Hematopoietic multipotent progenitor cell treated with erythropoietin and hydrocortisone succinate and interleukin-3 and kit ligand, for 15 days (in vitro differentiated cells): Measurements from ENCODE around the gene DYNLRB1.
A peak's percentile ranks its signal among the peaks of the same experiment; 100 is the strongest.
"Not testable (repeated sequence)": the region's sequence is repeated elsewhere in the genome, so short reads cannot be mapped to it uniquely, and the experiment has no call there.

Source experiments
- DNase-seq: peaks from one replicate; pipeline ENCODE4 v3.0.0-alpha.2; 2015; ENCODE audit warnings: low spot score

DYNLRB1 gene

DNA sequence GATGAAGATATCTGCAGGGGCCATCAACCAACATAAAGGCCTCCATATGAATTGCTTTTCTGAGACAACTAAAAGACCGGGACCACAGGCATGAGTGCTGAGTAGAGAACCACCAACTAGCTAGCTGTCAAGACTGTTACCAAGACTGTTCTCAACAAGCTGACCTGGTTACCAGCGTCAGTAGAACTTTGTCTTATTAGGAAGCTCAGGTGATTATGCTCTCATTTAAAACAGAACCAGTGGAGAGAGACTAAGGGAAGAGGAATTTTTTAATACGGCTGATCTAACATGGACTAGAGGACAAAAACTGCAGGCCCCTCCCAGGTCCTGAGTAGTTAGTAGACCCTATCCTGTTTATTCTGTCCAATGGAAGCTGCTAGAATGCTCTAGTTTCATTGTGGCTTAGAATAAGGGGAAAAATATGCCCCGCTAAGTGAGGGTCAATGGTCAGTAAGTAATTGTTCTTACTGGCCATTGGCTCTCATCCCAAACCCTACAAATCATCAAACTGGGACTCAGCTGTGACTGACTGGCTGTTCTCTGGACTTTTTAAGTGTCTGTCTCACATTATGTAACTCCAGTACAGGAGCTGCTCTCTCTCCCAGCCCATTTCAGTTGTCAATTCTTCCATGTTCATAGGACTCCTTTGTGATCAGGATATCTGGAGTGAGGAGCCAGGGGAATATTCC lies 3.8 kb upstream of the DYNLRB1 start:
- no peak for DNase-seq

DNA sequence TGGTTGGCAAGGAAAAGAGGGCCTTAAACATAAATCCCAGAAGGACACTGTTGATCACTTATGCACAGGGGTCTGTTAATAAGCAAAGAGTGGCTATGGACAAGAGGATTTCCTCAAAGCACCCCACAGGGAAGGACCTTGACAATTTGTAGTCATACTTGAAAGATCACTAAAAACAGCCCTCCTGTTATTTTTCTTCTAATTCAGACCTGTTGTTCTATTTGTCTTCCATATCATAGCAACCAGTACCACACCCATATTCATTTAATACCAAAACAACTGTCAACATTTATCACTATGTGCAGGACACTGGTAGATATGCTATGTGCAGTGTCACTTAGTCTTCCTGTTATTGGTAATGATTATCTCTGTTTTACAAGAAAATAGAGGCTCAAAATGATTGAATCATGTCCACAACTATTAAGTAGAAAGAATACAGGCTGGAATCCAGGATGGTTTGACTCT lies 3.2 kb upstream of the DYNLRB1 start:
- peak; percentile 43 for DNase-seq

DNA sequence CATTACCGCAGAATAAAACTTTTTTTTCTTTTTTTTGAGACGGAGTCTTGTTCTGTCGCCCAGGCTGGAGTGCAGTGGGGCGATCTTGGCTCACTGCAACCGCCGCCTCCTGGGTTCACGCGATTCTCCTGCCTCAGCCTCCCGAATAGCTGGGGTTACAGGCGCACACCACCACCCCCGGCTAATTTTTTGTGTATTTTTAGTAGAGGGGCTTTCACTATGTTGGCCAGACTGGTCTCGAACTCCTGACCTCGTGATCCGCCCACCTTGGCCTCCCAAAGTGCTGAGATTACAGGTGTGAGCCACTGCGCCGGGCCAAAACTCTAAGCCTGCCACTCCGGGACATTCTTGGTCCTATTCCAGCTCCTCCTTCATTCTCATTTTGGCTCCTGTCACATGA lies 2.2 kb upstream of the DYNLRB1 start:
- DNase-seq = not testable (repeated sequence)

DNA sequence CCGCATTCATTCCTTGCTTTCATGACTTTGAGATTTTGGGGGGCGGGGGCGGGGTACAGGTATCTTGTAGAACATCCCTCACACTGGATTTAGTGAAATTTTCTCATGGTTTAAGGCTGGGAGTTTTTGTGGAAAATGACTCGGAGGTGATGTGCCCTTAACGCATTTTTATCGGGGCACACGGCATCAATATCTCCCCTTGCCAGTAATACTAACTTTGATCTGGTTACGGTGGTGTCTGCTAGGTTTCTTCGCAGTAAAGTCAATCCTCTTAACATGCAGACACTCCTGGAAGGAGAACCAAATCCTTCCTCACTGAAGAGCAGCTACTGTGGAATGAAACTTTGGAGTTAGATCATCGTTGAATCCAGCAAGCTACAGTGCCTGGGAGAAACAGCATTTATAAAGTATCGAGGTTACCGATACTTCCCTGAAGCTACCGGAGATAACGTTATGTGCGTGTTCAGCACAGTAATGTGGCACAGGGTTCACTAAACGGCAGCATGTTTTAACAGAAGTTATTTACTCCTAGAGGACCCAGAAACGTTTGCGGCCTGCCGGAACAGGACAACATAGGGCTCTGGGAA lies 1.2 kb upstream of the DYNLRB1 start:
- no peak for DNase-seq

DNA sequence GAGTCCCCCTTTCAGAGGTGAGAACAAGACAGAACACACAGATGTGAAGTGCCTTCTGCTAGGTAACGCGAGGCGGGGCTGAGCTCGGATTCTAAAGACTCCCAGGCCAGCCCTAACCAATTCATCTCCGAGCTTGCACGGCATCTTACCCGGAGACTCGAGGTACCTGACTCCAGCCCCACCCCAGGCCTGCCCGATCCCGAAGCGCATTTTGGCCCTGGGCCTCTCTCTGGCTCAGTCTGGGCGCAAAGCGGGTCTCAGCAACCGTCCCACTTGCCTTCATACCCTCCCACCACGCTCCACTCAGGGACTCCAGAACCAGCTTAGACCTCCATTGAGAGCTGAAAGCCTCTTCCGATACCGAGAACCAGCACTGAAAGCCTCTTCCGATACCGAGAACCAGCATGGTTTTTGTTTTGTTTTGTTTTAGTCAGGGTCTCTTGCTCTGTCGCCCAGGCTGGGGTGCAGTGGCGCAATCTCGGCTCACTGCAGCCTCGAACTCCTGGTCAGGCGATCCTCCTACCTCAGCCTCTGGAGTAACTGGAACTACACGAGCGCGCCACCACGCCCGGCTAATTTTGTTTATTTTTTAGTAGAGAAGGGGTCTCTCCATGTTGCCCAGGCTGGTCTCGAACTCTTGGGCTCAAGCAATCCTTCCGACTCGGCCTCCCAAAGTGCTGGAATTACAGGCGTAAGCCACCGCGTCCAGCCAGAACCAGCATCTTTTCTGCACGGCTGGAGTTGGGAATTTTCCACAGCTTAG lies 557 bp upstream of the DYNLRB1 start:
- peak; percentile 40 for DNase-seq

DNA sequence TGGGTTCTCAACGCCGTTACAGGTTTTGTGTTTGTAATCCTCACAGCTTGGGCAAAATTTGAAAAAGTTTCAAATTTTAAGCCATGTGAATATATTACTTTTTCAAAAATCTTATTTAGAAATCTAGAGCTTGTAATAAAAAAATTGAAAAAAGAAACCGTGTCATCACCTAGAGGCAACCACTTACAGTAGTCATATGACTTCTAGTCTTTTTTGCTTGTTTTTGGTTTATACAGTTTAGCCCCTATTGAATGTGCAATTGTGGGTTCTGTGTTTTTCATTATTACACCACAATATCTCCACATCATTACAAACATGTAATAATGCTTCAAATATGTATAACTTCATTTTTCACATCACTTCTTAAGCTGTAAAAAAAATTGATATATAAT lies 888 bp downstream of the DYNLRB1 start:
- no peak for DNase-seq

DNA sequence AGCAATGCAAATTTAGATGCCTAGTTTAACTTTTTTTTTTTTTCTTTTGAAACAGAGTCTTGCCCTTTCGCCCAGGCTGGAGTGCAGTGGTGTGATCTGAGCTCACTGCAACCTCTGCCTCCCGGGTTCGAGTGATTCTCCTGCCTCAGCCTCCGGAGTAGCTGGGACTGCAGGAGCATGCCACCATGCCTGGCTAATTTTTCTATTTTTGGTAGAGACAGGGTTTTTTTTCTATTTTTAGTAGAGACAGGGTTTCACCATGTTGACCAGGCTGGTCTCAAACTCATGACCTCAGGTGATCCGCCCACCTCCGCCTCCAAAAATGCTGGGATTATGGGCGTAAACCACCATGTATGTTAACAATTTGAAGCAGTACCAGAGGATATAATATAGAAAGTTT lies 2.6 kb downstream of the DYNLRB1 start:
- not testable (repeated sequence) for DNase-seq

DNA sequence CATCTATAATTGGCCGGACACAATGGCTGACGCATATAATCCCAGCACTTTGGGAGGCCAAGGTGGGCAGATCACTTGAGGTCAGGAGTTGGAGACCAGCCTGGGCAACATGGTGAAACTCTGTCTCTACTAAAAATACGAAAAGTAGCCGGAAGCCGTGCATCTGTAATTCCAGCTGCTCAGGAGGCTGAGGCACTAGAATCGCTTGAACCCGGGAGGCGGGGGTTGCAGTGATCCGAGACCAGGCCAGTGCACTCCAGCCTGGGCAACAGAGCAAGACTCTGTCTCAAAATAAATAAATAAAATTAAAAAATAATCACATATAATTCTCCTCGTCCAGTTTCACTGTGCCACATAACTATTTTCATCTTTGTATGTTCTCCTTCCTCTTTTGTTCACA lies 3.6 kb downstream of the DYNLRB1 start:
- DNase-seq = not testable (repeated sequence)

DNA sequence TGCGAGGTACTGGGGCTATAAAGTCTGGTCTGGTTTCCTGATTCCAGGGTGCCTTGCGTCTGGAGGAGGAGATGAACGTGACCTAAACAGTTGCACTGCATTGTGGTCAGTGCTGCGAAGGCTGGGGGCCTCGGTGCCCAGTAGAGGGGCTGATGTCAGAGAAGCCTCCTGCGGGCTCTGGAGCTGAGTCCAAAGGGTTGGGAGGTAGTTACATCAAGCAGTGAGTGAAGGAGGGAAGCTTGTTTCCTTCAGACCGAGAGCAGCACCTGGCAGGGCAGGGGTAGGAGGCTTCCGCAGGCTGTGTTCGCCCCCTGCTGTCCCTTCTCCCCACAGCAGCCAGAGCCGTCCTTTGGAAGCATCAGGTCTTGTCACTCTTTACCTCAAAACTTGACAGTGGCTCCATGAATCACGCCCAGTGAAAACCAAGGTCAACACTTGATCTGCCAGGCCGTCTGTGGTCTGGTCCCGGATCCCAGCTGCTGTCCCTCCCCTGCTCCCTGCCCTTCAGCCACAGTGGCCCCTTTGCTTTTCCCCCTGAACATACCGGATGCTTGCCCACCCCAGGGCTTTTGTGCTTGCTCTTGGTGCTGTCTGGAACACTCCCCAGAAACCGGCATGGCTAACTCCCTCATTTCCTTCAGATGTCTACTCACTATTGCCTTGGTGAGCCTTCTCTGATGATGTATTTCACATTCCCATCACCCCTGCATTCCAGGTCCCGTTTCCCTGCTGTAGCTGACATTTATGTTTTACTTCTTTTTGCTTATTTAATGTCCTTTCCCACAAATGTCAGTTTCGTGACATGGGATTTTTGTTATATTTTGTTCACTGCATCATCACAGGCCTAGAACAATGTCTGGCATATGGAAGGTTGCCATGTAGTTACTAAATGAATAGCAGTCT lies 7.0 kb downstream of the DYNLRB1 start:
- peak; percentile 48 for DNase-seq

DNA sequence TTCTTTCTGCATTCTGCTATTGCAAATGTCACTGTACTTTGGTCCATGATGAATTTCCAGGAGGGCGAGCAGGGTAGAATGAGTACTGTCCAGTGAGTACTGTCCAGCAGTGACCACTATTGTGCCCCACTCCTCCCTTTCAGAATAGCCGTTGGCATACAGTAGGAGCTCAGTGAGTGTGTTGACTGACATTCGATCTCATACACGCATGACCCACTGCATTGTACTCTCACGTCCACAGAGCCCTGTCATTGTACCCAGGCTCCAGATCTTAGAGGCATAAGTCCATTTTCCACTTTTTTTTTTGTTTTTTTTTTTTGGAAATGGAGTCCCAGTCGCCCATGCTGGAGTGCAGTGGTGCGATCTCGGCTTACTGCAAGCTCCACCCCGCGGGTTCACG lies 8.2 kb downstream of the DYNLRB1 start:
- DNase-seq = no peak

DNA sequence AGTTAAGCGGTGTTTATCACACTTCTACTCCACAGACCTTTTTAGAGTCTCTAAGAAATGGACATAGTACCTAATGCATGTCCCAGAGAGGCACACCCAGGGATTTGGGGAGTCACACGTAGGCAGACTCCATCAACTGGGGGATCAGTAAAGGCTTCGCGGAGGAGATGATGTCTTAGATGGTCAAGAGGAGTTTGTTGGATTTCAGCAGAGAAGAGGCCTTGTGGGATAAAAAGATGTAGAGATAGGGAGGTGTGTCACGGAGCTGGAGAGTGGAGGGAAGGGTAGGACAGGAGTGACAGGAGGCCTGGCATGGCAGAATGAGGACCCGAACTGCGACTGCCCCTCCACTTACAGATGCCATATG lies 9.1 kb downstream of the DYNLRB1 start:
- no peak for DNase-seq

DNA sequence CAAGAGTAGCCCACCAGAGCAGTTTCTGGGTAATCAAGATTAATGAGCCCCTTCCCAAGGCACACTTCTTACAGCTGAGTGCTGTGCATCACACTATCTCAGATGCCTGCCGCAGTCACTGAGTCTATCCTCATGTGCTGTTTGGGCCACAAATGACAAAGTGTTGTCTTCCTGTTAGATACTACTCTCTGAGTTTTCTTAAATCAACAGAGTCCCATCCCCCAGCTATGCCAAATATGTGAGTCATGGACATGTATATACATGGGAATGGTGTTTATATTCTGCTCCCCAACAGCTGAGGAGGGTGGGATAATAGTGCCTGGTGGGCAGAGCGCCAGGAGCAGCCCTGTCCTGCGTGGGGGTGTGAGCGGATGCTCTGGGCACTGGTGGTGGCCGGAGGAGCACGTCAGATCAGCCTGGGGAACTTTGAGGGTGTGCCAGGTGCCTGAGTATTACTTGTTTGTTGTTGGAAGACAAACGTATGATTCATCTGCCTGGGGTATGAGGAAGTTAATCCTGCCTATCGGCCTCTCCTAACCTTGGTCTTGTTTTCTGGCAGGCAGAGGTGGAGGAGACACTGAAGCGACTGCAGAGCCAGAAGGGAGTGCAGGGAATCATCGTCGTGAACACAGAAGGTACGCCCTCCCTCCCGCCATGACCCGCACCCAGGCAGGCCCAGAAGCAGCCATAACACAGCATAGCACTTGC lies 9.6 kb downstream of the DYNLRB1 start:
- DNase-seq = no peak

DNA sequence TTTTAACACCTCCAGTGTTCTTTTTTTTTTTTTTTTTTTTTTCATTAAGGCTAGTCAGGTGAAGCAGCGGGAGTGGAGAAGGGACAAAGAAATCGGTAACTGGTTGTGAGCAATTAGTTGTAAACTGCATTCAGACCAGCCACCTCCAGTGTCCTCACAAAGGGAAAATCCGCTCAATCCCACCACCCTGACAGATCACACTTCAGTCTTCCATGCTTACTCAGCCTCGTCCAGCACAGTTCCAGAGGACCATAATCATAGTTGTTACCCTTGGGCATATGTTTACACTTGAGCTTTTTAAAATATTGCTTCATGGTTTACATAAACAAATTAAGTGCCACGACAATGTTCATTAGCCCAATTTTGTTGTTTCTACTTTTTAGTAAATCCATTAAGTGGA lies 10.2 kb downstream of the DYNLRB1 start:
- DNase-seq = no peak

DNA sequence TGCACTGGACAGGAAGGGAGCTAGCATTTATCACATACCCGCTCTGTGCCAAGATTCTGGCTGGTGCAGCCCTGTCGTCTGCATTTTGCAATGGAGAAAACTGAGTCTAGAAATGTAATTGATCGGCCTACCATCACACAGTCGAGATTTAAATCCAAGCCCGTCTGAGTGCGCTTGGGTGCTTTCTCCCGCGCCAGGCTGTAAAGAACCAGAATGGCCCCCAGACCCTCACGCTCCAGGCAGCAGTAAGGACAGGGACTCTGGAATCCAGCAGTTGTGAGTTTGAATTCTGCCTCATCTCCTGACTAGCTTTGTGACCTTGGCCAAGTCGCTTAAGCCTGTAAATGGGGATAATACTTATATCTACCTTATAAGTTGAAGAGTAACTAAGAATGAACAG lies 10.8 kb downstream of the DYNLRB1 start:
- DNase-seq = no peak

DNA sequence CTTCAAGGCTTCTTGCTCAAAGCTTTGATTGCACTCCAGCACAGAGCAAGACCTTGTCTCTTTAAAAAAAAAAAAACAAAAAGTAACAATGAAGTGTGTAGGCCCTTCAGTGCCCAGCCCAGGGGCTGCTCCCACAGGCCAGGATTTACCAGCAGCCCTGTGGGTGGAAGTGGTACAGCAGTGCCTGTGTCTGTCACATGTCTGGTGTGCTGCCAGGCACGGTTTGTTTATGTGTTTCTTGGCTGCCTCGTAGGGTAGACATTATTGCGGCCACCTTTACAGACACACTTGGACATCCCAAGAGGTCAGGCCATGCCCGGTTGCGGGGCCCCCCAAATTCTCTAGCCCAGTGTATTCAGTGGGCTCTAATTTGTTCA lies 12.7 kb downstream of the DYNLRB1 start:
- DNase-seq = no peak

DNA sequence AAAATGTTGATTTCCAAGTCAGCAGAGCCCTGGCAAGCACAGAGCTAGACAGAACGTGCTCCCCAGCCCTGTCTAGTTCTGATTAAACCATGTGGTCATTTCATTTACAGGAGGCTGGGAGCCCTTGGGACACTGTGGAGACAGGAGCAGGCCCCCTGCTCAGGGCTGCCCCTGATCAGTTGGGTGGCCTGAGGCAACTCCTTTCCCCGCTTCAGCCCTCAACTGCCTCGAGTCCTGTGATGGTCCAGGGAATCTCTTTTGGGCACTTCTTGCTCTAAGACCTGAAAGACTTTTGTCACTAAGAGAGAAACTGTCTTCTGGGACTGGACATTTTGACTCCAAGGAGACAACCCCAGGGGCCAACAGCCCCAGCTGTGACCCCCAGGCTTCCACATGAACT lies 13.5 kb downstream of the DYNLRB1 start:
- DNase-seq = no peak

DNA sequence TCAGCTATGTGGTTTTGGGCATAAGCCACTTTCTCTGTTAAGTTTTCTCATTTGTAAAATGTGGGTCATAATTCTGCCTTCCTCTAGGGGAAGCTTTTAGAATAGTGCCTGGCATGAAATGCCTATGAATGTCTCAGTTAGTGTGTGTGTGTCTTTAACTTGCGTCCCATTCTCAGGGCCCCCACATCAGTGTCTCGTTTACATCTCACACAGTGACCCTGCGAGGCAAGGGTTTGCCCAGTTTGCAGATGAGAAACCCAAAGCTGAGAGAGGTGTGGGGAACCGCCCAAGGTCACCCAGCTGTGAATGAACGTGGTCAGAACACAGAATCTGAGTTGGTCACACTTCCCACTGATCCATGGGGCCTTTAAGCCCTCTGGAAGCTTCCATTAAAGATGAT lies 14.1 kb downstream of the DYNLRB1 start:
- DNase-seq = no peak

DNA sequence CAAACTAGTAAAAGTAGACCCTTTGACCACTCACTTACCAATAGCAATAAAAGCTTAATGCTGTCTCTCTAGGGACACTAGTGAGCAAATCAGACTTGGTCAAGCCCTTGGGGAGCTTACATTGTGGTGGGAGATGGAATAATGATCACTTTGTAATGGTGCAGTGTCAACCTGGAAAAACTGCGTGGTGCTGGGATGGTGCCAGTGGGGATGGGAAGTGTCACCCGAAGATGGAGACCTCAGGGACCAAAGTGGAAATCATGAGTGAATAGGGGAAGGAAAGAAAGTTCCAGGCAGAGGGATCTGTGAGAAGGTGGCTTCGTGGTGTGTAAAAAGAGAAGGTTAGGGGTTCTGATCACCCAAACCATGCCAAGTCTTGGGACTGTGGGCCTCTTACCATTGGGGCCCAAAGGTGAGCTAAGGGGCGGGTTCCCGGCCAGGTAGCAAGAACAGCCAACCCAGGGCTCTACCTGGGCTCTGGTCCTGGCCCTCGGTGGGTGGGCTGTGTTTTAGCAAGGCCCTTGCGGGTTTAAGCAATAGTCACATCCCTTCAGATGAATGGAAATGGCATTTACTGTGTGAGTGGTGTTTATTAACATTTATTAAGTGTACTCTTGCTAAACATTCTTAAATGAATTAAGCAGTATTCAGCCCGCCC lies 15.5 kb downstream of the DYNLRB1 start:
- no peak for DNase-seq

DNA sequence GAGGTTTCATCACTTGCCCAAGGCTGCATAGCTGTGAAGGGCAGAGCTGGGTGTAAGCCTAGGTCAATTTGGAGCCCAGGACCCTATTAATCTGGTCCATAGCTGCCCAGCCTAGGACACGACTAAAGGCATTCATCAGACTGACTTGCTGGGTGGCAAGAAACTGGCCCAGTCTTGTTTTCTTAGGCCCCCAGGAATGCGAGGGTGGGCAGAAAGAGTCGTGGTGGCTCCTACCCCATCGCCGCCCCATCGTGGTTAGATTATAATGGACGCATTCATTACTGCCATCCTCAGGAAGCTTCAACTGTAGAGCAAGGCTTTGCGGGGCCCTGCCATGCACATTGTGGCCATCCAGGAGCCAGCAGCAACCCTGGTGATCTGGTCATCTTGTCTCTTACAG lies 16.1 kb downstream of the DYNLRB1 start:
- no peak for DNase-seq

DNA sequence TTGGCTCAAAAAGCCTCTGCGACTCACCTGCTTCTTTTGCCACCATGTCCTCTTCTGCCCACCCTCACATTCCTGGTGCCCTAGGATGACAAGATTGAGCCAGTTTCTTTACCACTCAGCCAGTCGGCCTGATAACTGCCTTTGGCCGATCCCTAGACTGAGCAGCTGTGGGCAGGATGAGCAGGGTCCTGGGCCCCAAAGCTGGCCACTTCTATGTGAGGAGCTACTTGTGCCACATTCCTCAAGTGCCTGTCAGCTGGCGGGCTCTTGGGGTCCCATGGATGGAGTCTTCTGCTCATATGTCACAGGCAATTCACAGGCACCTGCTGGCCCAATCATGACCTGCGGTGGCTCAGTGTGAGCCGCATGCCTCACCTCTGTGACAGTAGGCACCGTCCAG lies 16.5 kb downstream of the DYNLRB1 start:
- DNase-seq = no peak
